HepG2 (cell line): ENCODE results near the gene SLC38A9.

Experiments used
- CEBPB ChIP-seq: IDR thresholded peaks from 2 replicates; pipeline ENCODE4 v1.6.1; 2011; ENCODE audit warnings: low read depth, low read length, improper control_type of control experiment, borderline replicate concordance
- POLR2A ChIP-seq, 2 experiments: IDR thresholded peaks; 2 replicates each; pipeline ENCODE4 v1.6.1; 2011; ENCODE audit warnings: low read depth in 2 of 2, low read length in 2 of 2, mild to moderate bottlenecking in 1 of 2, moderate library complexity in 1 of 2; ENCODE audit not compliant: insufficient read depth in 1 of 2

DNA sequence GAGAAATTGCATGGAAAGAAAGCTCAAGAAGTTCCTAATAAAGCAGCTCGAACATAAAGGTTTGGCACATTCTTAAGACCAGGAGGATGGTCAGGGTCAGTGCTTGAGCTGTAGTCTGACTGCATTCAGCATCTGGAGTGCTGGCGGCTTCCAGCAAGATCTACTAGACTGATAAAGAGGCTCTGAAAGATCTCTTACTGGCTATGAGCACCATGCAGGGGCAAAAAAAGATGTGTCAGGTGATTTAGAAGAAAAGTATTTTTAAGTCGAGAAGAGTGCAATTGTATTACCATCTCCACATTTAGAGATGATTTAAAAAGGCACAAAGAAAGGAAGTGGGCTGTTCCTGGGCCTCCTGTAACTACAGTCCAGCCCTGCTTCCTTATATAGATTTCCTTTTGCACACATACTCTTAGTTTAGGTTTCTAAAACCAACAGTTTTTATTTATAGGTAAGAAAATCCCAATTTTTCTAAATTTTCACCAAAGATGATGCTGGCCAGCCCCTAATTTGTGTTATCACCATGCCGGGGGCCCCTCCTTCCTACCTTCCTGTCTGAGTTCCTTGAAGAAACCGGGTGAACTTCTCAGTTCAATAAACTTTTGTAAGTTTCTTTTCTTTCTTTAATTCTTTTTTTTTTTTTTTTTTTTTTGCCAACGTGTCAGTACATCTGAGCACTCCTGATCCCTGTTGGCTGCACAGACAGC is 111.5 kb downstream of the SLC38A9 start:
- TF ChIP-seq CEBPB: no peak
- no peak for TF ChIP-seq POLR2A (IDR thresholded peaks at IDR 0.05; ENCODE audit: insufficient read depth in 1 of 2, low read depth in 2 of 2, low read length in 2 of 2)
